CD4-positive, alpha-beta T cell treated with Interleukin-6 for 4 hours (primary cell): ENCODE measurements around the gene MRPL12.

Experiments
- DNase-seq: peaks from one replicate; pipeline ENCODE4 v3.0.0-alpha.2; 2020; ENCODE audit warnings: mixed read lengths

MRPL12 gene

GRCh38 chr17:81741594-81742452 lies 38.7 kb downstream of the MRPL12 start:
- DNase-seq = no peak
